ENCODE results near the gene CTSD.

CTSD gene

GRCh38 chr11:1782031-1782590 lies 18.4 kb upstream of the CTSD start:
- no peak for TF ChIP-seq CTCF (IDR thresholded peaks at IDR 0.05; ENCODE audit: low read depth, low read length, missing control alignments)
- H3K4me3 ChIP-seq (ENCODE audit: low read depth, low read length), result no peak overlapping the region
- DNase-seq (ENCODE audit: low read depth), result no peak
- in situ Hi-C loops (cut with HindIII; ENCODE audit: low sequenced_read_pairs), result no loop called here

- TF ChIP-seq CTCF (IDR thresholded peaks at IDR 0.05; ENCODE audit: low read depth, low read length, missing control alignments), result no peak
- in situ Hi-C loops (cut with HindIII; ENCODE audit: low sequenced_read_pairs), result no loop called here
- DNase-seq (ENCODE audit: low read depth), result no peak
- no peak overlapping the region for H3K4me3 ChIP-seq (ENCODE audit: low read depth, low read length)
Observed at GRCh38 chr11:1781593-1781975, 17.9 kb upstream of the CTSD start.

GRCh38 chr11:1780700-1781592 lies 17.2 kb upstream of the CTSD start:
- in situ Hi-C loops (cut with HindIII; ENCODE audit: low sequenced_read_pairs), result no loop called here
- no peak for TF ChIP-seq CTCF (IDR thresholded peaks at IDR 0.05; ENCODE audit: low read depth, low read length, missing control alignments)
- no peak for DNase-seq (ENCODE audit: low read depth)
- no peak overlapping the region for H3K4me3 ChIP-seq (ENCODE audit: low read depth, low read length)

- in situ Hi-C loops (cut with HindIII; ENCODE audit: low sequenced_read_pairs), result loop anchor here (10.0 kb wide), 1 partner anchor 75 kb away; no protein-coding TSS in a partner anchor
- TF ChIP-seq CTCF (IDR thresholded peaks at IDR 0.05; ENCODE audit: low read depth, low read length, missing control alignments), result no peak
- H3K4me3 ChIP-seq (ENCODE audit: low read depth, low read length), result no peak overlapping the region
- no peak for DNase-seq (ENCODE audit: low read depth)
Observed at GRCh38 chr11:1779806-1780699, 16.3 kb upstream of the CTSD start.

GRCh38 chr11:1779034-1779805 lies 15.5 kb upstream of the CTSD start:
- DNase-seq (ENCODE audit: low read depth), result no peak
- H3K4me3 ChIP-seq (ENCODE audit: low read depth, low read length), result no peak overlapping the region
- in situ Hi-C loops (cut with HindIII; ENCODE audit: low sequenced_read_pairs), result loop anchor here (10.0 kb wide), 1 partner anchor 74 kb away; no protein-coding TSS in a partner anchor
- TF ChIP-seq CTCF (IDR thresholded peaks at IDR 0.05; ENCODE audit: low read depth, low read length, missing control alignments), result no peak

All from astrocyte of the cerebellum (primary cell).